Epidermal melanocyte (primary cell): ENCODE results near the gene PNKD.

Source experiments
- DNase-seq: peaks from one replicate; pipeline ENCODE4 v3.0.0; 2011; ENCODE audit warnings: low spot score; ENCODE audit not compliant: insufficient read length

Gene PNKD

DNA sequence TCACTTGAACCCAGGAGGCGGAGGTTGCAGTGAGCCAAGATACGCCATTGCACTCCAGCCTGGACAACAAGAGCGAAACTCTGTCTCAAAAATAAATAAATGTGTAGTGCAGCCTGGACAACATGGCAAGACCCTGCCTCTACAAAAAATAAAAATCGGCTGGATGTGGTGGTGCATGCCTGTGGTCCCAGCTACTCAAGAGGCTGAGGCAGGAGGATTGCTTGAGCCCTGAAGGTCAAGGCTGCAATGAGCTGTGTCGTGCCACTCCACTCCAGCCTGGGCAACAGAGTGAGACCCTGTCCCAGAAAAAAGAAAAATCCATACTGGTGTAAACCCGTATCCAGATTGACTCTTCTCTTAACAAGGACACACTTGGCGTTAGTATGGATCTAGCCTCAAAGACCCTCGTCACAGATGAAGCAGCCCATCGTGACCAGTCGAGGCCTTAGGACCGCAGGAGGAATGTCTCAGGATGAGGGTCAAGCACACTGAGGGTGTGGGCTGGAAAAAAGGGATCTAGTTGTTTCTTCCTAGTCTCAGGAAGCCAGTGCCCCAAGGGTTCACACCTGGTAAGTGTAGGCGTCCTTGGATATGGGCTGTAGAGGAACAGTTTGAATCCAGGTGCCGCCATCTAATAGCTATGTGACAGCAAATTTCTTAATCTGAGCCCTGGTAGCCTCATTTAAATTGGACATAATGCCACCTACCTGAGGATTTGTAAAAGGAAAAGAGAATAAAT, 13.5 kb upstream of the PNKD start:
- no peak for DNase-seq

DNA sequence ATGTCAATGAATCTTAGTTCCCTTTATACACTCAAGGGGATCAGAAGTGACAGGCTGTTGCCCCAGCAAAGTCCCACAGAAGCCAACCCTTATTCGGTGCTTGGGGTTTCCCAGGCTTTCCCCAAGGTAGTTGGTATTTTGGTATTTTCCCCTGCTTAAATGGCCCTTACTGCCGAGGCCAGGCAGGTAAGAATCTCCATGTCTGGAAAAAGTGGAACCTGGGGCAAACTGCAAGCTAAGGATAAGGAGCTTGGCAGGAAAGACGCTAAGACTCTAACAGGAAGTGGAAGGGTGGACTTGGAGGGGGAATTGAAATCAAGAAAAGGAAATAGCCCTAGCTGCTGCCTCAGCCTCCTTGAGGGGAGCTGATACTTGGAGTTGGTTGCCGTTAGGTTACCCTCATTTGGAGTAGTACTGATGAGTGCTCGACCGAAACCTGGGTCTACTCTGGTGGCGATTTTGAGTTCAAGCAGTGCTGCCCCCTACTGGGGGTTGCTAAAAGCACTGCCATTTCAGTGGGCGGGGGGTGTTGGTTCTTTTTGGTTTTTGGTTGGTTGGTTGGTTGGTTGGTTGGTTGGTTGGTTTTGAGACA, 12.8 kb upstream of the PNKD start:
- no peak for DNase-seq

DNA sequence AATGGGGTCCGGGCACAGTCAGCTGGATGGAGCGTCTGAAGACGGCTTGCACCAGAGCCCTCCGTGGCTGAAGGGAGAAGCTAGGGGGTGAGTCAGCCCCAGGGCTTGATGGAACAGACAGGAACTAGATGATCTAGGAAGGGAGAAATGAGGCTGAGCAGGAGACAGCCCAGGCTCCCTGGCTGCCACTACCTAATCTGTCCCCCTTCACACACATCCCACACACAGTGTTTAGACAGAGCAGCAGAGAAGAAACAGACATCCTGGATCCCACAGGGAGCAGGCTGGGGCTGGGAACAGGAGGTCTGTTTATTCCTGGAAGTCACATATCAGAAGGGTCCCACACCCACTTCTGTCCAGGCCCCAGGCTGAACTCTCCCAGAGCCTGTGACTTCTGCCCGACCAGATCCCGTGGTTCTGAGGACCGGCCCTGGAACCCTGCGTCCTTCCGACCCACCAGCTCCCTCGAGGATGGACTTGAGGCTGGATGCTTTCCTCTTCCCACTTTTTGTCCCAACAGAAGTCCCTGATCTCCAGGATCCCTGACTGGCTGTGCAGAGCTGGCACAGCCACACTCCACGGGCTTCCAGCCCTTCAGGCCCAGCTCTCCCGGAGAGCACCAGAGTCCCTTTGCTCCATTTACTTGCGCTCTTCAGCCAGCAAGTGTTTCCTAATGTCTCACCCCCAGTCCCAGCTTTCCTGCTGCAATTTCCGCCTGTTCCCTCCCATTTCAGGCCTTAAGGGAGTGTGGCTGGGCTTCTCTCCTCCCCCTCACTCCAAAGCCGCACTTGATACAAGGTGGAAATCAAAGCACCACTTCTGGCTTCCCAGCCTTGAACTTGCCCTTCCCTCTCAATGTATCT, 11.0 kb upstream of the PNKD start:
- no peak for DNase-seq

DNA sequence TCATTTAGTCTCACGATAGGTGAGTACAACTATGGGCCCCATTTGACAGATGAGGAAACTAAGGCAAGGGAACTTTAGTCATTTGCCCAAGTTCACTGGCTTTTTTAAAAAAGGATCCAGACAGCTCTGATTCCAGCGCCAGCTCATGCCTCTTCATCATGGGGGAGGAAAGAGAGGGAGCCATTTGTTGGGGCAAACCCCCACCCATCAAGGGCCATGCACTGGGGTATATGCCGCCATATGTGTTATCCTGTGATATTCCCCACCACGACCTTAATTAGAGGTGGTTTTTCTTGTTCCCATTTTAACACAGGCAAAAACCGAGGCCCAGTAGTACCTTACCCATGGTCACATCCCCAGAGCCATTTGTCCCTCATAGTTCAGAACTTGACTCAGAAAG, 10.2 kb upstream of the PNKD start:
- no peak for DNase-seq

DNA sequence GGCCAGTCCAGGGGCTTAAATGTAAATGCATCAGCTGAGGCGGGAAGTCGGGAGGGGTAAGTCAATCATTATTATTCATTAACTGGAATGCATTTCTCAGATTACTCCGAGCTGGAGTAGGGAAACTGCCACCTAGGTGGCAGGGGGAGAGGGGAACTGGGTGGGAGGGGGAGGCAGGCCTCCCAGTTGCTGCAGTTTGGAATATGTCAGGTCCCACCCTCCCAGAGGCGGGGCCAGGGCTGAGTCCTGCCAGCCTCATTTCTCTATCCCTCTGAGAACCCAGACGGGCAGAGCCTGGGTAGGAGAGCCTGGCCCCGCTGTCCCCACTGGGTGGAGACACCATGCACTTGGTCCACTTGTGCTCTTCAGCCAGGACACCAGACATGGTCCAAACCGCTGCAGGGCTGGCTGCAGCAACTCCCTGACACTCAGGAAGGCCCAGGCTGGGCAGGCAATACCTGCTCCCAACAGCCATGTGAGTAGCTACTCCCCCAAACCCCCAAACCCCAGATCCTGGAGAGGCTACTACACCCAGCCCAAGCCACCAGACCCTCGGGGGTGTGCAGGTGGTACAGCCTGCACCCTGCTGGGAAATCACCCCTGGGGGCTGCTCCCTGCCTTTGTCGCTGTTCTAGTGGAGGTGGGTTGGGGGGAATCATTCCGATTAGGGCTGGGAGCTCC, 9.4 kb upstream of the PNKD start, which contains the start of gene GPBAR1:
Gene GPBAR1, plus strand, starts transcription at position 274 of the 681 bp plus-strand sequence. CDS start 1,710 bp downstream, outside the sequence.
- DNase-seq: no peak

DNA sequence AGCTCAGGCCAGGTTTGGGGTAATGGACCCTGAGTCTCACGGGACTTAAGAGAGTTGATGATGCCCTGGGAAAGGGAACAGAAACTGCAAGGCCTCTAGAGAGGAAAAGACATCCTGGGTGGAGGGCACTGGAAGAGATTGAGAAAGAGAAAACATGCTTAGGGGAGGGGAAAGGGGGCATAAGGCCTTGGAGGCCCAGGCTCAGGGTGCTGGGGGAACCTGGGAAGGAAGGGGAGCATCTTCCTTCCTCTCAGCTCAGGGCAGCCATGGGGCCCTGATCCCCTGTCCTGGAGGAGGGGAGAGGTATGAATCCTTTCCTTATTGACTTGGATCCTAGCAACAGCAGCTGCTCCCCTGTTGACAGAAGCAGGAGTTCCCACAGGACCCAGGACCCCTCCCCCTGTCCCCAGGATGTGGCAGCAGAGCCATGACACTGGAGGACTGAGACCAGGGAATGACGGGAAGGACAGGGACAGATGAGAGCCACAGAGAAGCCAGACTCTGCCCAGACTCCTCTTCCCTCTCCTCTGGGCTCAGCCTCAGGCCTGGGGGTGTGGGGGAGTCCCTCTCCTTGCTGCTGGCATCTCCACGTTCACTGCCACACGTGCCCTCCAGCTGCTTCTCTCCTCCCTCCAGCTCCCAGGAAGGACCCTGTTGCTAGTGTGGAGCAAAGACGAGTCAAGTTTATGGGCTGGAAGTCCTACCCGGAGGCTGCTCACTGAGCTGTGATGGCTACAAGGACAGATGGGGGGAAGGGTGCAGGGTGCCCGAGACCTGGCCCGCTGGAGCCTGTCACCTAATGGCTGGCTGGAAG, 8.7 kb upstream of the PNKD start:
- DNase-seq: no peak

DNA sequence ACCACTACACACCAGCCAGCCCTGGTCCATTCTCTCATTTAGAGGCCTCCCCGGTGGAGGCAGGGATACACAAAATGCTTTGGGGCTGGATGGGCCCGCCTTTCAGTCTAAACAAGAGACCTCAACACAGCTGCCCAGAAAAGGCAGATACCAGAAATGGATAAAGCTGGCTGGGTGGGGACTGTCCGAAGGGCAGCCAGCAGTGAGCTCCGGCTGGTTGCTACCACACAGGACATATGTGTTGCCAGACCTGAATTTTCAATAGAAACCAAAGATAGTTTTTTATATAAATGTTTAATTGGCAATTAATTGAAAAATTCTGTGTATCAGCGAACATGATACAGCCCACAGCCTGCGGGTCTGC, 8.1 kb upstream of the PNKD start:
- no peak for DNase-seq

DNA sequence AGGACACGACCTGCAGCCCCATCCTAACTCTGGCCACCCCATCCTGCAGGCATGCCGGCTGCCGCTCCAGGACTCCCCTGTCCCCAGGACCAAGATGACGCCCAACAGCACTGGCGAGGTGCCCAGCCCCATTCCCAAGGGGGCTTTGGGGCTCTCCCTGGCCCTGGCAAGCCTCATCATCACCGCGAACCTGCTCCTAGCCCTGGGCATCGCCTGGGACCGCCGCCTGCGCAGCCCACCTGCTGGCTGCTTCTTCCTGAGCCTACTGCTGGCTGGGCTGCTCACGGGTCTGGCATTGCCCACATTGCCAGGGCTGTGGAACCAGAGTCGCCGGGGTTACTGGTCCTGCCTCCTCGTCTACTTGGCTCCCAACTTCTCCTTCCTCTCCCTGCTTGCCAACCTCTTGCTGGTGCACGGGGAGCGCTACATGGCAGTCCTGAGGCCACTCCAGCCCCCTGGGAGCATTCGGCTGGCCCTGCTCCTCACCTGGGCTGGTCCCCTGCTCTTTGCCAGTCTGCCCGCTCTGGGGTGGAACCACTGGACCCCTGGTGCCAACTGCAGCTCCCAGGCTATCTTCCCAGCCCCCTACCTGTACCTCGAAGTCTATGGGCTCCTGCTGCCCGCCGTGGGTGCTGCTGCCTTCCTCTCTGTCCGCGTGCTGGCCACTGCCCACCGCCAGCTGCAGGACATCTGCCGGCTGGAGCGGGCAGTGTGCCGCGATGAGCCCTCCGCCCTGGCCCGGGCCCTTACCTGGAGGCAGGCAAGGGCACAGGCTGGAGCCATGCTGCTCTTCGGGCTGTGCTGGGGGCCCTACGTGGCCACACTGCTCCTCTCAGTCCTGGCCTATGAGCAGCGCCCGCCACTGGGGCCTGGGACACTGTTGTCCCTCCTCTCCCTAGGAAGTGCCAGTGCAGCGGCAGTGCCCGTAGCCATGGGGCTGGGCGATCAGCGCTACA, 7.4 kb upstream of the PNKD start:
- DNase-seq: no peak

DNA sequence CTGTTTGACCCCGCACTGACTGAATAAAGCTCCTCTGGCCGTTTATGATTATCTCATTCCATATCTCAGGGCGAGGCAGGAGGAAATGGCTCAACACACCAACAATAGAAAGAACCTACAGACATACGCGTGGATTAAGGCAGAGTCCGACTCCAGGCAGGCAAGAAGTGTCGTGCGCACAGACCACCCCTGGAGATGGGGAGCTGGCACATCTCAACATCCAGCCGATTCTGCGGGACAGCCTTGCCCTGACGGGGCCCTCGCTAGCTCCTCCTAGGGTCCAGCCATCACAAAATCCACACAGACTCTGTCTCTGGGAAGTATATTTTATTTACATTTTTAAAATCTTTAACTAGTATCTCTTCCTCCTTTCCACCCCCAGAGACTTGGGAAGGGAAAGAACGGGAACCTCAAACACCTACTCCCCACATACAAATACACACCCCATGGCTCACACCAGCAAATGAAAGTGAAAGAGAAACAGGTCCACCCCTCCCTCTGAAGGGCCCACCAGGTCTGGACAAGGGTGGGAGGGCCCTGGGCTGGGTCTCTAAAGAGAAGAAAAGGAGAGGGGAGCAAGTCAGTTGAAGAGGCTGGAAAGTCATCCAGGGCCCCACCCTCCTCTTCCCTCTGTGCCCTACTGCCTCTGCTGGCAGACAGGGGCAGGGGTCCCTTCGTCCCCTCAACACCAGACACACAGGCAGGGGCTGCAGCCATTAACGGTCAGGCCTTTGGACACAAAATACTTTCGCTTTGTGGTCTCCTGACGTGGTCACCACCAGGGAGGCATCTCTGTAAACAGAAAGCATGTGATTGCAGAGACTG, 6.3 kb upstream of the PNKD start:
- no peak for DNase-seq

DNA sequence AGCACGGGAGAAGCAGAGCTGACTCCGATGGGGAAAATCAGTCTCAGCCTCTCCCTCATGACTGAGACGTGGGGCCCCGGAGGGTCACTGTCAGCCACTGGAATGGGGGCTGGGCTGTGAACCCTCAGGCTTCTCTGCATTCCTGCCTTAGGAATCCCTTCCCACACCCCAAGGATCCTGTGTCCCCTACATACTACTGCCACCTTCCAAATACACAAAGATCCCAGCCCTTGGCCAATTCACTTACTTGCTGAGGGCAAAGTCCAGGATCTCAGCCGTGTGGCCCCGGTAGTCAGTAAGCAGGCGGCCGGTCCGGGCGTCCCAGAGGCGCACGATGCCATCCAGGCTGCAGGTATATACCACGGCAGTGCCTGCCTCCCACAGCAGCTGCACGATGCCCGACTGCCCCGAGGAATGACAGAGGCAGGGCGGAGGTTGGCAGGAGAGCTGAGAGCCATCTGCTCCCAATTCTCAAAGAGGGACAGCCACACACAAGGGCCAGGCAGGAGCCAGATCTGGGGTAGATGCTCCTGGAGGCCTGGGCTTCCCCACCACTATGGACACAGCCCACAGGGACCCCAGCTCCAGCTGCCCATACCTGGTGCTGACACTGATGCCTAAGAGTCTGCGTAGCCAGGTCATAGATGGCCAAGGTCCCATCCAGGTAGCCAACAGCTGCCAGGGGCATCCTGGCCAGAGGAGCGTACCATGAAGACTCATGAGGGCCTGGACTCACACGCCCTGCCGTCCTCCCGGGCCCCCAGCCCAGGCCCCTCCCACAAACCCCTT, 5.4 kb upstream of the PNKD start:
- DNase-seq: no peak

DNA sequence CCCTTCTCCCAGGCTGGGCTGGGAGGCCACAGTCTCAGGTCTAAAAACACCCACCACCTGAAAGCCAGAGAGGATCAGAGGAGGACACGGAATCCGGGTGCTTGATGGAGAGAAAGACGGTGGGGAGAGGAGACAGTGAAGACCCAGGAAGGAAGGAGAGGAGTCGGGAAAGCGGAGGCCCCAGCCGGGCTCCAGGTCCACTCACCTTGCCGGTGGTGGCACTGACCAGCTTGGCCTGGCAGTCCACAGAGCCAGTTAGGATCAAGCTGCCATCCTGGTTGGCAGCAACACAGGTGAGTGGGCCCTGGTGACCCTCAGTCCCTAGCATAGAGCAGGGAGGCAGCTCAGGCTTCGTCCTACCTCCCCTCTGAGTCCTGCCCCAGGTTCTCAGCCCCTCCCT, 4.7 kb upstream of the PNKD start:
- DNase-seq: no peak

DNA sequence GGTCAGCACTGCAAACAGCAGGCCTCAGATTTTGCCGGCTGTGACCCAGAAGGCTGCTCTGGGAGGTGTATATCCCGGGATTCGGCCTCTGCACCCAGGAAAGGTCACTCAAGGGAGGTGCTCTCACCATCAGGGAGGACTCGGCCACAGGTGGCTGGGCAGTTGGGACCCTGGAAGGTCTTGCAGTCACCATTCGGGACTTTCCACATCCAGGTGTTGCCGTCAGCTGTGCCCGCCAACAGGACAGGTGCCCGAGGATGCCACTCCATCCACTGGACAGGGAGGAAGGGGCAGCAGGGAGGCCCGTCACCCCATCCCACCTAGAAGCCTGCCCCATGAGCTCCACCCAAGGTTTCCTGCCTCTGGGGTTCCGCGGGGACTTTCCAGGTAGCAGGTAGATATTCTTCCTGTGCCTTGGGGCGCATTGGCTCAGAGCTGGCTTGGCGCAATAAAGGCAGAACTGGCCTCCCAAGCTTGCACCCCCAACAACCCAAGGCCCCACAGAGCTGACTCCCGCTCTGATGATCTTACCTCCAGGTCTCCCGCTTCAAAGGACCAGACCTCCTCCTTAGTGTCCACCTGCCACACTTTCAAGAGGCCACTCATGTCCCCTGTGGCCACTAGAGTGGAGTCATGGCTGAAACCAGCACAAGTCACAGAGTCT, 3.9 kb upstream of the PNKD start:
- DNase-seq: no peak

DNA sequence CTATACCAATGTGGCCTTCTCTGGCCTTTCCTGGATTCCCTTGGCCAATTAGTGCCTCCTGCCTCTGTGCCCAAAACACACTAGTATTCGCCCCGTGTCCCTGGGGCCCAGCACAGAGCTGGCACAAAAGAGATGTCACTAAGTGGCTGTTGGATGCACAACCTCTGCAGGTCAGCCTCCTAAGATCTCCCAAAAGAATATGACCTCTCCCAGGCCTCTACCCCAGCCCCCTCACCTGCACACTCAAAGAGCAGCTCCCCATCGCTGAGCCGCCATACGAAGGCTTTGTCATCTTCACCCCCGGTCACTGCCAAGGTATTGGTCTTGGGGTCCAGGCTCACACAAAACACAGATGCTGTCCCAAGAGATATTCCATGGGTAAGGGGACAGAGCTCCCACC, 3.1 kb upstream of the PNKD start:
- DNase-seq: no peak

DNA sequence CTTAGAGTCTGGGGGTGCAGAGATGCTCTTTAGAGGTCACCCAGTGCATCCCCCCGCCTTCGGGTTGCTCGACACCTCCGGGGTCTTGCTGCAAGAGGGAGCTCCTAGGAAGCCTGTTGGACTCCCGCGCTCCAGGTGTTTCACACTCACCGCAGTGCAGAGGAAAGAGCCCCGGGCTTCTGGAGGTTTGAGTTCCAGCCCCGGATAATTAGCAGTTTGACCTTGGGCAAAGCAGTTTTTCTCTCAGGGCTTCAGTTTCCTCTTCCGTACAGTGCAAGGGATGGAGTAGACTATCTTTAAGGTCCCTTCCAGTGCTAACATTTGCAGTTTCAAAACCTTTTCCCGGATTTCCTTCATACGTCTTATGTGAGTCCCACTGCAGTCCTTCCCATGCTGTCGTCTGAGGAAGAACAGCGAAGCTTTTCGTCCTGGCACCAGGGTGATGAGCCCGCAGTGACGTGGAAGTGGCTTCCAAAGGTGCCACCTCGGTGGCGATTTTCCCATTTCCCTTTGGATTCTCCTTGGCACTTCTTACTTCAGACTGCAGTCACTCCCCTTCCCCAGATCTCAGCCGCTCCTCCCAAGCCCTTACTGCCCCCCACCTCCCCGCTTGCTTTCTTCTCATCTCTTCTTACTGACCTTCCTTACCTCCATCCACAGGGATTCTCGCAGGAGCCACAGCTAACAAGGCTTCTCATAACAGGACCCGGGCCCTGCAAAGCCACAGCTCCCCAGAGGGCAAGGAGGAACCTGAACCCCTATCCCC, 585 bp downstream of the PNKD start:
- DNase-seq: no peak

DNA sequence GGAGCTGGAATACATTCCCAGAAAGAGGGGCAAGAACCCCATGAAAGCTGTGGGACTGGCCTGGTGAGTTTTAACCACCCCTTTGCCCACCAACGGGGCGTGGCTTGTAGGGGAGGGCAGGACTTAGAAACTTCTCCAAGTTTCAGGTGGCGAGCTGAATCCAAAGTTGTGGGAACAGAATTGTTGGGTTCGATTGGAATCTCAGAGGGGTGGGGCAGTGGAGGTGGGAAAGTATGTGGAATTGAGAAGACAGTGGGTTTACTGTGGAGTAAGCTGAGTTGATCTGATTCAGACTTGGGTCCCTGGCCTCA, 1.1 kb downstream of the PNKD start:
- DNase-seq: no peak

DNA sequence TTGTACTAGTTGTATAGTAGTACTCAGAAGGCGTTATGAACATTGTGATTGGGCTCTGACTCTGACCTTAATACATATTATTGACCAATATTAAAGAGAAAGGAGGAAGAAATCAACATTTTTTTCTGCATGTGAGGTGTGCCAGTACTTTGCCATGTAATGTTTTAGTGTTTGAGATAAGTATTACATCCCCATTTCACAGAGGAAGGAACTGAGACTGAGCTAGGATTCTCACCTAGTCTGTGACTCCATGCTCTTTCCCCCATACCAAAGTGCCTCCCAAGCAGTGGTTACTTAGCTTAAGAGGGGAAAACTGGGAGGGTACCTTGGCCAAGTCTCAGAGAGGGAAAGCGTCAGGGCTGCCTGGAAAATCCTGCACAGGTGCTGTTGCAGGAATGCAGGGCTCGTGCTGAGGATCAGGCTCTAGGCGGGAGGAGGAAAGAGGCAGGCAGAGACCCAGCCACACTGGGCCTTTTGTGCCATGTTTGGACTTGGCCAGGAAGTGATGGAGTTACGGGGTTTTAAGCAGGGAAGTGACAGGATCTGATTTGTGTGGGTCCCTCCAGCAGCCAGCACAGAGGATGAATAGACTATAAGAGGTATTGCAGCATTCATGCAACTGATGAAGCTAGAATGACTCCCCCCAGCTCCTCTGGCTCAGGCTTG, 1.7 kb downstream of the PNKD start:
- no peak for DNase-seq
